ENCODE results near the gene MNAT1. TPM values are rescaled to one million over a fixed set of nuclear protein-coding genes. Genes with fewer than 3 reads are reported as not detected.

Gene MNAT1
- total and polyA plus RNA-seq, 9 of the 15 experiments (the other 6 are each of a cell fraction or from before 2014, with no cell fraction given) = 37.8 to 83.3 (median 60.4) TPM

- TF ChIP-seq UBTF (IDR thresholded peaks at IDR 0.05; ENCODE audit: borderline replicate concordance in 1 of 2, low read depth in 2 of 2, low read length in 2 of 2) = no peak
- no peak for TF ChIP-seq BCOR (IDR thresholded peaks at IDR 0.05)
- TF ChIP-seq ZHX1 (conservative IDR thresholded peaks at IDR 0.05; ENCODE audit: low read length) = no peak
- no peak for TF ChIP-seq TEAD1 (CRISPR knock-in tag; IDR thresholded peaks at IDR 0.05)
- TF ChIP-seq L3MBTL2 (IDR thresholded peaks at IDR 0.05) = no peak
Observed at GRCh38 chr14:60738843-60739508, 4.4 kb downstream of the MNAT1 start (continued).

DNA sequence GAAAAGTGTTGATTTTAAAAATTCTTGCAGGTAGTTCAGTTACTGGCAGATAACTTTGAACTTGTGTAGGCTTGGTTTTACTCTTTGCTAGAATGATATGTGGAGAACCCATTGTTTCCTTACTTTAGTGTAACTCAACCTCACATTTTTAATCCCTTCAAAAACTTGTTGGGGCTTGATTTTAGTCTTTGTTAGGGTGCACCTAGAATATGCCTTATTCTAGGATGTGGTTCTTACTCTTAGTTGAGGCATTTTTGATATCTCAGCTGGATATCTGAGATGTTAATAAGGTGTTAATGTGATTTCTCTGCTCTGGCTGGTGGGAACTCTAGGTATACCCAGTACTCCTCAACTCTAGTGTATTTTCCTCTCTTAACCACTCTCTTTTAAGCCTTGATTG lies 10.0 kb downstream of the MNAT1 start:
- DNase-seq (ENCODE audit: extremely low read depth in 1 of 4, low spot score in 3 of 4) (no peak), FAIRE-seq (no peak), ATAC-seq (no peak)
- Histone ChIP-seq H4K20me1 (replicated peaks; ENCODE audit: control insufficient read depth, insufficient read depth, low read length) (no peaks in the 10 kb centered on the region), H2AFZ (ENCODE audit: low read depth, low read length) (no peak overlapping the region), H3K4me1 (replicated peaks in 1 of 2; ENCODE audit: control insufficient read depth in 2 of 2, insufficient read depth in 2 of 2, low read length in 2 of 2) (no peaks in the 10 kb centered on the region), H3K27me3 (ENCODE audit: control insufficient read depth in 2 of 2, insufficient read depth in 2 of 2, low read length in 2 of 2) (no peaks in the 10 kb centered on the region), H3K4me3 (no peak overlapping the region), H3K4me2 (ENCODE audit: insufficient read depth, low read length) (no peak overlapping the region), H3K27ac (ENCODE audit: extremely low read depth, low read depth, low read length) (no peak overlapping the region), H3K36me3 (ENCODE audit: control insufficient read depth, insufficient read depth, low read length) (no peaks in the 10 kb centered on the region), H3K9me3 (replicated peaks; ENCODE audit: control insufficient read depth, insufficient read depth, low read depth, low read length) (no peaks in the 10 kb centered on the region), H3K79me2 (ENCODE audit: control insufficient read depth, insufficient read depth, low read length) (peaks cover 57% of the 10 kb centered on the region), H3K9me1 (ENCODE audit: control insufficient read depth, insufficient read depth, low read length) (no peaks in the 10 kb centered on the region), H3K9ac (ENCODE audit: insufficient read depth in 1 of 2, low read depth in 2 of 2, low read length in 2 of 2) (no peak overlapping the region)
- ChIA-PET POLR2A (no interaction called here), CTCF (ENCODE audit: low intra/inter-chr PET ratio) (no interaction called here)
- no peak for TF ChIP-seq ZNF212 (CRISPR knock-in tag; IDR thresholded peaks at IDR 0.05)
- TF ChIP-seq ZNF174 (CRISPR knock-in tag; IDR thresholded peaks at IDR 0.05) = no peak
- no peak for TF ChIP-seq YBX1 (IDR thresholded peaks at IDR 0.05)
- TF ChIP-seq ZNF551 (CRISPR knock-in tag; IDR thresholded peaks at IDR 0.05) = no peak
- TF ChIP-seq, protein P1, sequence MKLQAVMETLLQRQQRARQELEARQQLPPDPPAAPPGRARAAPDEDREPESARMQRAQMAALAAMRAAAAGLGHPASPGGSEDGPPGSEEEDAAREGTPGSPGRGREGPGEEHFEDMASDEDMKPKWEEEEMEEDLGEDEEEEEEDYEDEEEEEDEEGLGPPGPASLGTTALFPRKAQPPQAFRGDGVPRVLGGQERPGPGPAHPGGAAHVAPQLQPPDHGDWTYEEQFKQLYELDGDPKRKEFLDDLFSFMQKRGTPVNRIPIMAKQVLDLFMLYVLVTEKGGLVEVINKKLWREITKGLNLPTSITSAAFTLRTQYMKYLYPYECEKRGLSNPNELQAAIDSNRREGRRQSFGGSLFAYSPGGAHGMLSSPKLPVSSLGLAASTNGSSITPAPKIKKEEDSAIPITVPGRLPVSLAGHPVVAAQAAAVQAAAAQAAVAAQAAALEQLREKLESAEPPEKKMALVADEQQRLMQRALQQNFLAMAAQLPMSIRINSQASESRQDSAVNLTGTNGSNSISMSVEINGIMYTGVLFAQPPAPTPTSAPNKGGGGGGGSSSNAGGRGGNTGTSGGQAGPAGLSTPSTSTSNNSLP (IDR thresholded peaks at IDR 0.05; ENCODE audit: borderline replicate concordance, low read depth, low read length) = no peak
- no peak for TF ChIP-seq MYC (IDR thresholded peaks at IDR 0.05; ENCODE audit: low read depth, low read length)
- TF ChIP-seq MYC (CRISPR knock-in tag; IDR thresholded peaks at IDR 0.05; ENCODE audit: borderline replicate concordance, low read depth) = no peak
- no peak for TF ChIP-seq DMBX1 (CRISPR knock-in tag; IDR thresholded peaks at IDR 0.05; ENCODE audit: borderline replicate concordance)
- in situ Hi-C loops (cut with MboI) = no loop called here
- intact Hi-C loops (cut with micrococcal nuclease) = no loop called here
- BruUV-seq (replicated peaks) = no TSS peak

Data from K562 (cell line).